Stimulated activated CD4-positive, alpha-beta T cell treated with anti-CD3 and anti-CD28 coated beads, Interleukin-1b, Interleukin-23, amount 100 ng/mL, for 1 hour (primary cell): Measurements from ENCODE around the gene HEATR1.
"Not testable (repeated sequence)": the region's sequence is repeated elsewhere in the genome, so short reads cannot be mapped to it uniquely, and the experiment has no call there.

Experiments used
- DNase-seq, 2 donors: peaks; one replicate each; pipeline ENCODE4 v3.0.0-alpha.2; 2020; ENCODE audit warnings: low read depth in 2 of 2

Gene HEATR1

GRCh38 chr1:236603991-236604904, at the start of gene HEATR1:
HEATR1 (minus strand) TSS chr1:236604516; CDS start chr1:236604095, 421 bp downstream.
- peak; percentile 52 to 78 for DNase-seq

- no peak for DNase-seq
Observed at GRCh38 chr1:236645016-236645680, 40.8 kb upstream of the HEATR1 start.

- DNase-seq: no peak
Observed at GRCh38 chr1:236642763-236643162, 38.4 kb upstream of the HEATR1 start.

- no peak for DNase-seq
Observed at GRCh38 chr1:236639686-236640085, 35.4 kb upstream of the HEATR1 start.

GRCh38 chr1:236638945-236639344, 34.6 kb upstream of the HEATR1 start:
- DNase-seq: no peak

GRCh38 chr1:236636017-236636416, 31.7 kb upstream of the HEATR1 start:
- DNase-seq: no peak

GRCh38 chr1:236627727-236628408, 23.6 kb upstream of the HEATR1 start:
- no peak for DNase-seq

GRCh38 chr1:236623371-236624166, 19.3 kb upstream of the HEATR1 start:
- DNase-seq: no peak

- DNase-seq: no peak
Observed at GRCh38 chr1:236622407-236622806, 18.1 kb upstream of the HEATR1 start.

- DNase-seq: no peak
Observed at GRCh38 chr1:236619398-236619797, 15.1 kb upstream of the HEATR1 start.

GRCh38 chr1:236618507-236618906, 14.2 kb upstream of the HEATR1 start:
- DNase-seq: no peak

- no peak for DNase-seq
Observed at GRCh38 chr1:236615399-236616148, 11.3 kb upstream of the HEATR1 start.

GRCh38 chr1:236612349-236612748, 8.0 kb upstream of the HEATR1 start:
- no peak for DNase-seq

- DNase-seq: no peak
Observed at GRCh38 chr1:236608930-236609726, 4.8 kb upstream of the HEATR1 start.

- DNase-seq: not testable (repeated sequence)
Observed at GRCh38 chr1:236607597-236607996, 3.3 kb upstream of the HEATR1 start.

GRCh38 chr1:236604905-236605806, 840 bp upstream of the HEATR1 start:
- no peak for DNase-seq

- no peak for DNase-seq
Observed at GRCh38 chr1:236602171-236602570, 2.1 kb downstream of the HEATR1 start.

- DNase-seq: no peak
Observed at GRCh38 chr1:236590553-236591150, 13.7 kb downstream of the HEATR1 start.

GRCh38 chr1:236589531-236589930, 14.8 kb downstream of the HEATR1 start:
- DNase-seq: no peak
